RCC 7860 (cell line): Measurements from ENCODE around the gene GNG7.
"Not testable (repeated sequence)": the region's sequence is repeated elsewhere in the genome, so short reads cannot be mapped to it uniquely, and the experiment has no call there.

Experiments
- DNase-seq: peaks from one replicate; pipeline ENCODE4 v3.0.0-alpha.2; 2015; ENCODE audit warnings: low spot score
- FAIRE-seq: peaks from 2 replicates; lab custom pipeline; 2012; peaks lifted over from hg19 to GRCh38; lab: Jason Lieb, UNC

The GNG7 gene

GRCh38 chr19:2714102-2714501 lies 11.6 kb upstream of the GNG7 start:
- FAIRE-seq, DNase-seq: not testable (repeated sequence)

- not testable (repeated sequence) for DNase-seq, FAIRE-seq
Observed at GRCh38 chr19:2713170-2713569, 10.7 kb upstream of the GNG7 start.

GRCh38 chr19:2711875-2712205 lies 9.3 kb upstream of the GNG7 start:
- no peak for DNase-seq
- FAIRE-seq, result no peak

GRCh38 chr19:2711172-2711874 lies 8.8 kb upstream of the GNG7 start:
- DNase-seq (peak; percentile 20), FAIRE-seq (no peak)

- no peak for DNase-seq
- FAIRE-seq, result no peak
Observed at GRCh38 chr19:2706251-2706650, 3.8 kb upstream of the GNG7 start.

- DNase-seq (no peak), FAIRE-seq (no peak)
Observed at GRCh38 chr19:2703691-2704216, 1.3 kb upstream of the GNG7 start.

GRCh38 chr19:2703077-2703437 lies 563 bp upstream of the GNG7 start:
- no peak for DNase-seq
- FAIRE-seq, result no peak

- no peak for FAIRE-seq
- DNase-seq, result no peak
Observed at GRCh38 chr19:2701361-2702169, 929 bp downstream of the GNG7 start.

GRCh38 chr19:2700660-2701360 lies 1.7 kb downstream of the GNG7 start:
- FAIRE-seq (no peak), DNase-seq (no peak)

GRCh38 chr19:2699413-2700140 lies 2.9 kb downstream of the GNG7 start:
- FAIRE-seq (no peak), DNase-seq (no peak)

GRCh38 chr19:2694196-2694595 lies 8.3 kb downstream of the GNG7 start:
- DNase-seq (no peak), FAIRE-seq (no peak)

GRCh38 chr19:2693492-2694160 lies 8.9 kb downstream of the GNG7 start:
- DNase-seq (no peak), FAIRE-seq (no peak)

GRCh38 chr19:2691951-2692350 lies 10.5 kb downstream of the GNG7 start:
- DNase-seq (no peak), FAIRE-seq (no peak)

GRCh38 chr19:2690856-2691255 lies 11.6 kb downstream of the GNG7 start:
- no peak for DNase-seq
- FAIRE-seq, result no peak

GRCh38 chr19:2686360-2686759 lies 16.1 kb downstream of the GNG7 start:
- no peak for FAIRE-seq

GRCh38 chr19:2685204-2685704 lies 17.2 kb downstream of the GNG7 start:
- FAIRE-seq, result no peak
- DNase-seq, result no peak

More at GRCh38 chr19:2686360-2686759, 16.1 kb downstream of the GNG7 start:
- DNase-seq, result no peak

- FAIRE-seq (no peak), DNase-seq (no peak)
Observed at GRCh38 chr19:2683430-2684003, 19.0 kb downstream of the GNG7 start.

GRCh38 chr19:2680808-2681207 lies 21.7 kb downstream of the GNG7 start:
- DNase-seq, result no peak
- FAIRE-seq, result no peak

GRCh38 chr19:2679439-2679838 lies 23.1 kb downstream of the GNG7 start:
- FAIRE-seq, result no peak
- no peak for DNase-seq

- not testable (repeated sequence) for DNase-seq, FAIRE-seq
Observed at GRCh38 chr19:2678948-2679347, 23.5 kb downstream of the GNG7 start.
